ENCODE results near the gene PCDHGA1. TPM values are rescaled to one million over a fixed set of nuclear protein-coding genes. Genes with fewer than 3 reads are reported as not detected.

Gene PCDHGA1
- polyA plus RNA-seq, 1 donor (not counting 4 experiments of a cell fraction or from before 2014, with no cell fraction given), result 0.09 TPM

GRCh38 chr5:141517880-141518617 lies 187.7 kb downstream of the PCDHGA1 start:
- H3K4me1 ChIP-seq (ENCODE audit: control insufficient read depth, extremely low read depth, insufficient read depth, low read length), result peaks cover 65% of the 10 kb centered on the region
- H3K4me3 ChIP-seq (ENCODE audit: control insufficient read depth in 2 of 3, extremely low read depth in 1 of 3, insufficient read depth in 2 of 3, low read depth in 1 of 3, low read length in 3 of 3), result no peak overlapping the region
- H2AFZ ChIP-seq (ENCODE audit: control insufficient read depth, low read length), result no peak overlapping the region
- DNase-seq (ENCODE audit: low read depth, low spot score), result no peak
- no peaks in the 10 kb centered on the region for H3K27me3 ChIP-seq (ENCODE audit: control insufficient read depth, extremely low read depth, insufficient read depth, low read length)
- H3K36me3 ChIP-seq (ENCODE audit: control insufficient read depth in 2 of 2, extremely low read depth in 1 of 2, insufficient read depth in 2 of 2, low read length in 2 of 2), result peaks cover 12 to 47% of the 10 kb centered on the region in 2 experiments
- no peak overlapping the region for H3K9ac ChIP-seq (ENCODE audit: control insufficient read depth, extremely low read depth, insufficient read depth, low read length)
- TF ChIP-seq EZH2 (IDR thresholded peaks at IDR 0.05; ENCODE audit: low read length), result no peak
- TF ChIP-seq, protein P1, sequence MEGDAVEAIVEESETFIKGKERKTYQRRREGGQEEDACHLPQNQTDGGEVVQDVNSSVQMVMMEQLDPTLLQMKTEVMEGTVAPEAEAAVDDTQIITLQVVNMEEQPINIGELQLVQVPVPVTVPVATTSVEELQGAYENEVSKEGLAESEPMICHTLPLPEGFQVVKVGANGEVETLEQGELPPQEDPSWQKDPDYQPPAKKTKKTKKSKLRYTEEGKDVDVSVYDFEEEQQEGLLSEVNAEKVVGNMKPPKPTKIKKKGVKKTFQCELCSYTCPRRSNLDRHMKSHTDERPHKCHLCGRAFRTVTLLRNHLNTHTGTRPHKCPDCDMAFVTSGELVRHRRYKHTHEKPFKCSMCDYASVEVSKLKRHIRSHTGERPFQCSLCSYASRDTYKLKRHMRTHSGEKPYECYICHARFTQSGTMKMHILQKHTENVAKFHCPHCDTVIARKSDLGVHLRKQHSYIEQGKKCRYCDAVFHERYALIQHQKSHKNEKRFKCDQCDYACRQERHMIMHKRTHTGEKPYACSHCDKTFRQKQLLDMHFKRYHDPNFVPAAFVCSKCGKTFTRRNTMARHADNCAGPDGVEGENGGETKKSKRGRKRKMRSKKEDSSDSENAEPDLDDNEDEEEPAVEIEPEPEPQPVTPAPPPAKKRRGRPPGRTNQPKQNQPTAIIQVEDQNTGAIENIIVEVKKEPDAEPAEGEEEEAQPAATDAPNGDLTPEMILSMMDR (optimal IDR thresholded peaks at IDR 0.05 in 1 of 3, IDR thresholded peaks at IDR 0.05 in 1 of 3, conservative IDR thresholded peaks at IDR 0.05 in 1 of 3; ENCODE audit: extremely low read depth in 1 of 3, insufficient read depth in 2 of 3, low read length in 3 of 3), result no peak
- dilution Hi-C loops (cut with MboI; ENCODE audit: extremely low pct_ligation_motif_present, low sequenced_read_pairs), result no loop called here
- no peak overlapping the region for H3K27ac ChIP-seq (ENCODE audit: control insufficient read depth, insufficient read depth, low read length)
- no peaks in the 10 kb centered on the region for H3K9me3 ChIP-seq (ENCODE audit: control insufficient read depth, low read depth, low read length)
- no peak overlapping the region for H3K4me2 ChIP-seq (ENCODE audit: control insufficient read depth, extremely low read depth, insufficient read depth, low read depth, low read length)
- no peak for FAIRE-seq
- H3K79me2 ChIP-seq (ENCODE audit: control insufficient read depth, insufficient read depth, low read length), result no peaks in the 10 kb centered on the region
- no peaks in the 10 kb centered on the region for H4K20me1 ChIP-seq (ENCODE audit: control insufficient read depth, extremely low read depth, insufficient read depth, low read length)
- no peaks in the 10 kb centered on the region for H3K9me1 ChIP-seq (ENCODE audit: control insufficient read depth, extremely low read depth, insufficient read depth, low read length)

GRCh38 chr5:141518618-141519015 lies 188.3 kb downstream of the PCDHGA1 start:
- no peak overlapping the region for H2AFZ ChIP-seq (ENCODE audit: control insufficient read depth, low read length)
- TF ChIP-seq, protein P1 (optimal IDR thresholded peaks at IDR 0.05 in 1 of 3, IDR thresholded peaks at IDR 0.05 in 1 of 3, conservative IDR thresholded peaks at IDR 0.05 in 1 of 3; ENCODE audit: extremely low read depth in 1 of 3, insufficient read depth in 2 of 3, low read length in 3 of 3), result no peak
- no peak for TF ChIP-seq EZH2 (IDR thresholded peaks at IDR 0.05; ENCODE audit: low read length)
- no peaks in the 10 kb centered on the region for H3K9me3 ChIP-seq (ENCODE audit: control insufficient read depth, low read depth, low read length)
- H3K4me1 ChIP-seq (ENCODE audit: control insufficient read depth, extremely low read depth, insufficient read depth, low read length), result peaks cover 60% of the 10 kb centered on the region
- H3K79me2 ChIP-seq (ENCODE audit: control insufficient read depth, insufficient read depth, low read length), result no peaks in the 10 kb centered on the region
- H3K4me3 ChIP-seq (ENCODE audit: control insufficient read depth in 2 of 3, extremely low read depth in 1 of 3, insufficient read depth in 2 of 3, low read depth in 1 of 3, low read length in 3 of 3), result no peak overlapping the region
- FAIRE-seq, result no peak
- H3K9ac ChIP-seq (ENCODE audit: control insufficient read depth, extremely low read depth, insufficient read depth, low read length), result no peak overlapping the region
- DNase-seq (ENCODE audit: low read depth, low spot score), result no peak
- H3K36me3 ChIP-seq (ENCODE audit: control insufficient read depth in 2 of 2, extremely low read depth in 1 of 2, insufficient read depth in 2 of 2, low read length in 2 of 2), result peaks cover 15 to 52% of the 10 kb centered on the region in 2 experiments
- H4K20me1 ChIP-seq (ENCODE audit: control insufficient read depth, extremely low read depth, insufficient read depth, low read length), result no peaks in the 10 kb centered on the region
- dilution Hi-C loops (cut with MboI; ENCODE audit: extremely low pct_ligation_motif_present, low sequenced_read_pairs), result no loop called here
- no peaks in the 10 kb centered on the region for H3K9me1 ChIP-seq (ENCODE audit: control insufficient read depth, extremely low read depth, insufficient read depth, low read length)
- no peak overlapping the region for H3K4me2 ChIP-seq (ENCODE audit: control insufficient read depth, extremely low read depth, insufficient read depth, low read depth, low read length)
- H3K27me3 ChIP-seq (ENCODE audit: control insufficient read depth, extremely low read depth, insufficient read depth, low read length), result no peaks in the 10 kb centered on the region
- no peak overlapping the region for H3K27ac ChIP-seq (ENCODE audit: control insufficient read depth, insufficient read depth, low read length)

All from keratinocyte (primary cell).